Measurements from ENCODE around the gene CCDC122.

GRCh38 chr13:43815204-43815603 is 64.3 kb downstream of the CCDC122 start:
- TF ChIP-seq CTCF (IDR thresholded peaks at IDR 0.05) (no peak), POLR2A (IDR thresholded peaks at IDR 0.05) (no peak)

Data from lower leg skin (tissue), 3 donors.